GM12873 (cell line): ENCODE data around the gene MIDN.

Source experiments
- CTCF ChIP-seq: IDR thresholded peaks from 2 replicates; pipeline ENCODE4 v1.5.1; 2012; ENCODE audit warnings: low read depth, mild to moderate bottlenecking, moderate library complexity, low read length, control low read depth; ENCODE audit not compliant: insufficient read depth; ENCODE audit errors: missing control alignments

MIDN gene

DNA sequence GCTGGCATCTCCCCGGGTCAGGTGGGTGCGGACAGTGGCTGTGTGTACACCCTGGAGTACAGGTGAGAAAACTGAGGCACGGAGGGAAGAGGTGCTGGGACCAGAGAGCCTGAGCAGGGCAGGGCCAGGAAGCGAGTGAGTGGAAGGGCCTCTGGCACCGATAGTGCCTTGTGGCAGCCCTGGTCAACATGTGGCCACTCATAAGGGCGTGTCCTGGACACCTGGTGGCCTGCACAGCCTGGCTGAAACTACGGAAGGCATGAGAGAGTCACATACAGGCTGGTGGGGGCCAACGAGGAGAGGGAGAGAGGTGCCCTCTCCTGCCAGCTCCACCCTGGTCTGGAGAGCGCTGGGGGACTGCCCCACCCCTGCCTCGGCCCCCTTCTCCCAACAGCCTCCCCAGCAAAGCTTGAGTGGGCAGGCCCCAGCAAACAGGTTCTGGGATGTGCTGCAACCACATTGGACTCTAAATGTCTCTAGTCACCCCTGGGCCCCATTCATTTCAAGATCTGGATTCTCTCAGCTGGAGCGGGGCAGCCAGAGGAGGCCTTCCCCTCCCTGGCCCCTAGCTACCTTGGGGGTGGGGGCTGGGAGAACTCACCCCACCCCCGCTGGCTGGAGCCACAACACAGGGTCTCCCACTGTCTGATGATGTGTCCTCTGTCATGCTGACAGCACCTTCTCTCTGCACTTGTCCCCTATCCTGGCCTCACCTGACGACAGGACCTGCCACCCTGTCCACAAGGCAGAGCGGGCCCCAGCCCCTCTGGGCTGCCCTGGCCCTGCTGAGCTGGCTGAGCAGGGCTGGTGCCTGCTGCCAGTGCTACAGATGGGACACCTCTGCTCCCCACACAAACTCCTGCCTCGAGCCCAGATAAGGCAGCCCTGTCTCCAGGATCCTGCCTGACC is 16.4 kb upstream of the MIDN start:
- TF ChIP-seq CTCF = no peak

DNA sequence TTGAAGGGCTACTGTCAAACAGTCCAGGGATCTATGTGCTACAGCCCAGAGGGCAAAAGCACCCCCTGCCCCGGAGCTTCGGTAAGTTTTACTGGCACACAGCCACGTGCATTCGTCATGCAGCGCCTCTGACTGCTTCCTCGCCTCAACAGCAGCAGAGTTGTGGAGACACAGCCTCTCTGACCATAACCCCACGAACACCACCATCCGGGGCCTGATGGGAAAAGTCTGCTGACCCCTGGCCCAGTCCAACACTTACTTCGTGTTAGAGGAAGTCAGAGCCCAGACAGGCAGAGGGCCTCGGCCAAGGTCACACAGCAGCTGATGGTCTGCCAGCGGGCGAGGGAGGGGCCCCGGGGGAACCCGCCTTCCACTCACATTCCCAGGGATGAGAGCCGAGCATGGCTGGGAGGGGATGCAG is 15.7 kb upstream of the MIDN start:
- no peak for TF ChIP-seq CTCF

DNA sequence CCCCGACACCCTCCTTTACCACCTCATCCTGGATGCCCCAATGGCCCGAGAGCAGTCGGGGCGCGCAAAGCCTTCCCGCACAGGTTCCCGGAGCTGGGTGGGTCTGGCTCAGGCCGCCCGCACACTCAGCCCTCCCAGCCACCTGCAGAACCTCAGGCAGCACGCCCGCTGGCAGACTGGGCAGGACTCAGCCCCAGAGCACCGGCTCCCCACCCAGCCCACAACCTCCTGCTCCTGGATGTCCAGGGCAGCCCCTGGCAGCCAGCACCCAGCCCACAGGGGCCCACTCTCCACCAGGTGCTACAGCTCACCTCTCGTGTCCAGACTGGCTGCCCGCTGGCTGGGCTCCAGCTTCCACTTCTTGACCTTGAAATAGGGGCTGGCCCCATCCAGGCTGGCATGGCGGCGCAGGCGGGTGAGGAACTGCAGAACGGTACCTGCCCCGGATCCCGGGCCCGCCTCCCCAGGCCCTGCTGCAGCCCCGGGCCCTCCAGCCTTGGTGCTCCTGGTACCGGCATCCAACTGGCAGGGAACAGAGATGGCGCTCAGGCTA is 15.2 kb upstream of the MIDN start:
- TF ChIP-seq CTCF = no peak

DNA sequence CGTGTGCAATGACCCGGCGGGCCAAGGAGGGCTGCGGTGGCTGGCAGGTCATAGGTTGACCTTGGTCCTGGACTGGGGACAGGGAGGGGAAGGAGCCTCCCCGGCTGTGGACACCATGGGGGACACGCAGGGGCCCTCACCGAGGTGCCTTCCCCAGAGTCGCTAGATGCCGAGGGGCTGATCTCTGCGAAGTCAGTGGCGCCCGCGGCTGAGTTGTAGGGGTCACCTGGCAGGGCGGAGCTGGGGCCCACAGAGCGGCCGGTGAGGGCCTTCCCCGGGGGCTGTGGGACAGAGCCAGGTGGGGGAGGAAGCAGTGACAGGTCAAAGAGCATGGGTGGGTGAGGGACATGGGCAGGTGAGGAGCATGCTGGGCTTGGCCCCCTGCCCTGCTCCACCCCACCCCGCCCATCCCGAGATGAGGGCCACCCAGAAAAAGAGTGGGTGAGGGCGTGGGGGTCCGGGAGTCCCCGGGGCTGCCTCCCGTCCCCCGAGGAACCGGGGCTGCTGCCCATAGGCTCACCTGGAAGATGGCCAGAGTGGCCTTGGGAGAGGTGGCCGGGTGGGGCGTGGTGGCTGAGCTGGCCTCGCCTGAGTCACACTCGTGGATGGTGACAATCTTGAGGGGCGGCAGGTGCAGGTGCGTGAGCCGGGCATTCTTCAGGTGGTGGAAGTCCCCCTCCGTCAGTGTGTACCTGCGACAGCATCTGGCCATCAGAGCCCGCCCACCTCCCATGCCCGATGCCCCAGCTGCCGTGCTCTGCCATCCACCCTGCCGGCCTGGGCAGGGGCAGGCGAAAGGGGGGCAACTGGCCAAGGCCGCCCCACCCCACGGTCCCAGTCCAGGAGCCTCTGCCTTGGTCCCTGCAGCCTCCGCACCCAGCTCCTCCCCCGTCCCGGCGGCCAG is 14.1 kb upstream of the MIDN start:
- no peak for TF ChIP-seq CTCF

GRCh38 chr19:1234955-1235380 is 13.4 kb upstream of the MIDN start:
- TF ChIP-seq CTCF = no peak

GRCh38 chr19:1235625-1236538 is 12.5 kb upstream of the MIDN start:
- no peak for TF ChIP-seq CTCF
